K562 (cell line): ENCODE measurements around the gene ATP1A3. TPM values are rescaled to one million over a fixed set of nuclear protein-coding genes. Genes with fewer than 3 reads are reported as not detected.

Source experiments
- ATAC-seq: fragments of 200-7000 bp; cut with Tn5 transposase; 3 replicates; pipeline ENCODE4 v1.9.1; 2020; ENCODE audit warnings: moderate library complexity
- BruUV-seq: library from RNA; stranded (reverse); fragments of 400-500 nt; replicated peaks from 2 replicates; lab custom pipeline; 2021; lab: Mats Ljungman, UMichigan
- CTCF ChIA-PET: fragments of 300-600 bp; formaldehyde crosslinking; extraction: SDS; loops from one replicate; lab custom pipeline; 2021; ENCODE audit warnings: low intra/inter-chr PET ratio; lab: Yijun Ruan, JAX
- POLR2A ChIA-PET: fragments of 300-600, 350-650 bp; sonication (Branson Sonifier 250); formaldehyde crosslinking; extraction: SDS; loops from one replicate; lab custom pipeline; 2021; ENCODE audit warnings: antibody characterized with exemption, inconsistent platforms; lab: Yijun Ruan, JAX
- DNase-seq, 4 experiments: peaks; one replicate each; pipeline versions ENCODE4 v3.0.0 to v3.0.0-alpha.2; 2011 to 2018; ENCODE audit warnings: low spot score in 3 of 4, mixed read lengths in 3 of 4; ENCODE audit errors: extremely low read depth in 1 of 4
- FAIRE-seq: peaks from 2 replicates; lab custom pipeline; 2011; peaks lifted over from hg19 to GRCh38; lab: Jason Lieb, UNC
- H2AFZ ChIP-seq: 2 replicates; pipeline ENCODE4 v1.6.0; 2011; ENCODE audit warnings: low read depth, low read length, control low read depth, inconsistent platforms
- H3K27ac ChIP-seq: fragments of 200-600 bp; 3 replicates; pipeline ENCODE4 v1.8.0; 2011; ENCODE audit warnings: low read depth, mild to moderate bottlenecking, control low read depth, inconsistent platforms, low read length, moderate library complexity, mixed read lengths; ENCODE audit errors: extremely low read depth
- H3K27me3 ChIP-seq, 2 experiments: fragments of 300-600 bp in 1 of 2; 2 replicates in 1 of 2; 3 replicates in 1 of 2; pipeline versions ENCODE4 v1.6.0 to v1.8.0; 2011; ENCODE audit warnings: inconsistent platforms in 2 of 2, low read length in 2 of 2, mild to moderate bottlenecking in 1 of 2, mixed read lengths in 1 of 2, moderate library complexity in 1 of 2; ENCODE audit not compliant: control insufficient read depth in 2 of 2, insufficient read depth in 2 of 2
- H3K36me3 ChIP-seq: fragments of 300-600 bp; 3 replicates; pipeline ENCODE4 v1.8.0; 2011; ENCODE audit warnings: mild to moderate bottlenecking, low read length, inconsistent platforms; ENCODE audit not compliant: control insufficient read depth, insufficient read depth
- H3K4me1 ChIP-seq, 2 experiments: fragments of 200-600 bp in 1 of 2; replicated peaks in 1 of 2; 2 replicates in 1 of 2; 3 replicates in 1 of 2; pipeline versions ENCODE4 v1.5.1 to v1.8.0; 2011; ENCODE audit warnings: inconsistent platforms in 2 of 2, low read length in 2 of 2, mild to moderate bottlenecking in 1 of 2, mixed read lengths in 1 of 2, moderate library complexity in 1 of 2; ENCODE audit not compliant: control insufficient read depth in 2 of 2, insufficient read depth in 2 of 2
- H3K4me2 ChIP-seq: 2 replicates; pipeline ENCODE4 v1.6.1; 2011; ENCODE audit warnings: low read length, control low read depth, inconsistent platforms, mixed read lengths; ENCODE audit not compliant: insufficient read depth
- H3K4me3 ChIP-seq: fragments of 200-600 bp; sonication (generic), shearing (Covaris generic); 2 replicates; pipeline ENCODE4 v1.5.1; 2016; ENCODE audit warnings: control low read depth, inconsistent platforms
- H3K79me2 ChIP-seq: fragments of 200-600 bp; 3 replicates; pipeline ENCODE4 v1.8.0; 2011; ENCODE audit warnings: low read length, inconsistent platforms; ENCODE audit not compliant: control insufficient read depth, insufficient read depth
- H3K9ac ChIP-seq, 2 experiments: 2 replicates each; pipeline versions ENCODE4 v1.6.0 to v1.6.1; 2011; ENCODE audit warnings: low read depth in 2 of 2, low read length in 2 of 2, control low read depth in 1 of 2, inconsistent platforms in 1 of 2, mild to moderate bottlenecking in 1 of 2, mixed read lengths in 1 of 2; ENCODE audit not compliant: insufficient read depth in 1 of 2
- H3K9me1 ChIP-seq: one replicate; pipeline ENCODE4 v1.6.0; 2011; ENCODE audit warnings: inconsistent platforms, mild to moderate bottlenecking, low read length, moderate library complexity; ENCODE audit not compliant: control insufficient read depth, insufficient read depth
- H3K9me3 ChIP-seq: replicated peaks from 2 replicates; pipeline ENCODE4 v1.5.1; 2011; ENCODE audit warnings: low read depth, low read length, inconsistent platforms; ENCODE audit not compliant: control insufficient read depth, insufficient read depth
- H4K20me1 ChIP-seq: replicated peaks from 2 replicates; pipeline ENCODE4 v1.6.1; 2011; ENCODE audit warnings: low read length, inconsistent platforms, mixed read lengths; ENCODE audit not compliant: control insufficient read depth, insufficient read depth
- BMI1 ChIP-seq: fragments of 150-350 bp; IDR thresholded peaks from 2 replicates; pipeline ENCODE4 v1.6.1; 2014; ENCODE audit warnings: low read length
- CBFB ChIP-seq: sonication (generic); formaldehyde crosslinking; IDR thresholded peaks from 2 replicates; pipeline ENCODE4 v1.4.0; 2020; ENCODE audit warnings: mild to moderate bottlenecking, missing genetic modification reagents
- HDAC6 ChIP-seq: IDR thresholded peaks from 2 replicates; pipeline ENCODE4 v1.6.1; 2012; ENCODE audit warnings: low read depth, mild to moderate bottlenecking, control low read depth, inconsistent platforms, low read length, moderate library complexity
- HNRNPK ChIP-seq: fragments of 200-400 bp; formaldehyde crosslinking; IDR thresholded peaks from one replicate; pipeline ENCODE4 v1.6.1; 2018; ENCODE audit warnings: mild to moderate bottlenecking, low read depth, low read length; ENCODE audit not compliant: poor library complexity, severe bottlenecking
- L3MBTL2 ChIP-seq: fragments of 450-650 bp; IDR thresholded peaks from 2 replicates; pipeline ENCODE4 v1.6.1; 2016; ENCODE audit warnings: mild to moderate bottlenecking, moderate library complexity
- WGBS: fragments of 100-300 bp; shearing (Covaris generic); methylation state at CpG from one replicate; pipeline ENCODE4 v1.1.6; 2016; ENCODE audit warnings: low coverage, mixed read lengths; ENCODE audit not compliant: insufficient coverage; ENCODE audit errors: missing lambda C conversion rate; 5-methylcytosine and 5-hydroxymethylcytosine counted together
- in situ Hi-C: fragments of 300-500 bp; cut with MboI; formaldehyde crosslinking; loops from 4 replicates; pipeline ENCODE4 v1.15.0; 2018; ENCODE audit warnings: inconsistent platforms, mixed read lengths
- intact Hi-C: fragments of 100-400 bp; cut with micrococcal nuclease; formaldehyde crosslinking; loops from 2 replicates; pipeline ENCODE4 v1.14.2; 2022
- polyA plus RNA-seq, 8 experiments: library from polyadenylated mRNA; depleted of rRNA in 4 of 8; stranded (reverse) in 5 of 8; unstranded in 3 of 8; fragments of >200 nt; fragmentation: Nextera tagmentation in 2 of 8; fragmentation: Illumina TruSeq in 1 of 8; extraction: Ambion mirVana in 2 of 8; extraction: Trizol in 1 of 8; gene quantifications; 2 replicates each; pipeline versions ENCODE4 v1.2.1 to v1.2.3, GENCODE V29; 2011 to 2014; ENCODE audit warnings: inconsistent platforms in 1 of 8, missing spikeins in 1 of 8
- total RNA-seq, 7 experiments: library from RNA; depleted of rRNA in 6 of 7; stranded (reverse); fragments of >200 nt in 6 of 7; fragmentation: Illumina TruSeq in 2 of 7; extraction: Trizol in 2 of 7; gene quantifications; 2 replicates each; pipeline versions ENCODE4 v1.2.1 to v1.2.3, GENCODE V29; 2011 to 2021; ENCODE audit warnings: low replicate concordance in 1 of 7
- TF ChIP-seq, protein P1 (sequence below): fragments of 450-650 bp; IDR thresholded peaks from 2 replicates; pipeline ENCODE4 v1.6.1; 2016; ENCODE audit warnings: mild to moderate bottlenecking, moderate library complexity

Gene ATP1A3
- total and polyA plus RNA-seq, 9 of the 15 experiments (the other 6 are each of a cell fraction or from before 2014, with no cell fraction given) = 0.03 to 1.0 (median 0.17) TPM; not detected in 3

DNA sequence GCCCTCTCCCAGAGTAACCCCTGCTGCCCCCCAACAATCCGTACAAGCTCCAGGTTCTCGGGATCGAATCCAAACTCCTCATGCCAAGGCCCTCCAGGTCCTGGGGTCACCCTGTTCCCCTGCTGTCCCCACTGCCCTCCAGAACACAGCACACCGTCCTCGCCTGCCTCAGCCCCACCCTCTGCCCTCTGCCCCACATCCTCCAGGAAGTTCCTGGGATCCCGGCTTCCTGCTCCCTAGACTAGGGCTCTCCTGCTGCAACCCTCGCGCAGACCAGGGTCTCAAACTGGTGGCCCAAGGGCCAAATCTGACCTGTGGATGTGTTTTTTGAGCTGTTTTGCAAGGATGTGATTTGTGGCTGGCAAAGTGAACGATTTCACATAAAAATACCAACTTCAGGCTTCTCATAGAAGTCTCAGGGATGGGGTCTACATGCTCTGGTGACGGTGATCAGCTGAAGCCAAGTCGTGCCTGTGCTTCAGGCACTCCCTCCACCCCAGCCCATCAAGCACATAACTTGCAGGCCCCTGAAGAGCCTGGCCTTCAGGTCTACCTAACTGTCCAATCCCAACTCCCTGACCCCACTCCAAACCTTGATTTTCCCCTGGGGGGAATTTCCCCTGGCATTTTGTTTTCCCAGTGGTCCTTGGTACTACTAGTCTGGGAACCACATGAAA lies 36.7 kb downstream of the ATP1A3 start:
- ChIA-PET POLR2A (interaction anchor here (0.7 to 2.7 kb wide), 9 partner anchors 12 to 119 kb away, joined by 3 to 14 read pairs (median 4); partner anchors contain the start of genes RPS19 and ZNF574), CTCF (interaction anchor here (1.7 to 2.1 kb wide), 3 partner anchors 84 to 164 kb away, joined by 7 to 18 read pairs (median 10); partner anchors contain the start of gene RPS19)
- Histone ChIP-seq H3K9ac (0 out of 4 replicates have a peak overlapping the region, but pooled peaks of 1 of the 2 experiments have one; percentile 12), H3K9me1 (no peaks in the 10 kb centered on the region), H3K36me3 (no peaks in the 10 kb centered on the region), H3K4me3 (no peak overlapping the region), H2AFZ (no peak overlapping the region; the same call in 1 of the 2 replicates), H3K27me3 (no peaks in the 10 kb centered on the region), H3K27ac (no peak overlapping the region), H3K4me1 (peaks cover 15 to 40% of the 10 kb centered on the region in 2 experiments; a peak in 4 of 5 replicates), H4K20me1 (no peaks in the 10 kb centered on the region), H3K9me3 (no peaks in the 10 kb centered on the region), H3K79me2 (no peaks in the 10 kb centered on the region), H3K4me2 (no peak overlapping the region)
- DNase-seq = no peak
- FAIRE-seq = no peak
- intact Hi-C loops (no loop called here), in situ Hi-C loops (loop anchor here (10.0 kb wide), 1 partner anchor 162 kb away; the partner anchor contains the start of gene CEACAM3)
- ATAC-seq = no peak
- BruUV-seq = no TSS peak
- WGBS = 68% methylated on average over 11 of the region's 11 CpGs
- TF ChIP-seq BMI1 (no peak), HDAC6 (no peak), CBFB (CRISPR knock-in tag) (0 out of 2 replicates have a peak, but pooled peaks have one; percentile 7), L3MBTL2 (no peak), HNRNPK (no peak)
- TF ChIP-seq, protein P1, sequence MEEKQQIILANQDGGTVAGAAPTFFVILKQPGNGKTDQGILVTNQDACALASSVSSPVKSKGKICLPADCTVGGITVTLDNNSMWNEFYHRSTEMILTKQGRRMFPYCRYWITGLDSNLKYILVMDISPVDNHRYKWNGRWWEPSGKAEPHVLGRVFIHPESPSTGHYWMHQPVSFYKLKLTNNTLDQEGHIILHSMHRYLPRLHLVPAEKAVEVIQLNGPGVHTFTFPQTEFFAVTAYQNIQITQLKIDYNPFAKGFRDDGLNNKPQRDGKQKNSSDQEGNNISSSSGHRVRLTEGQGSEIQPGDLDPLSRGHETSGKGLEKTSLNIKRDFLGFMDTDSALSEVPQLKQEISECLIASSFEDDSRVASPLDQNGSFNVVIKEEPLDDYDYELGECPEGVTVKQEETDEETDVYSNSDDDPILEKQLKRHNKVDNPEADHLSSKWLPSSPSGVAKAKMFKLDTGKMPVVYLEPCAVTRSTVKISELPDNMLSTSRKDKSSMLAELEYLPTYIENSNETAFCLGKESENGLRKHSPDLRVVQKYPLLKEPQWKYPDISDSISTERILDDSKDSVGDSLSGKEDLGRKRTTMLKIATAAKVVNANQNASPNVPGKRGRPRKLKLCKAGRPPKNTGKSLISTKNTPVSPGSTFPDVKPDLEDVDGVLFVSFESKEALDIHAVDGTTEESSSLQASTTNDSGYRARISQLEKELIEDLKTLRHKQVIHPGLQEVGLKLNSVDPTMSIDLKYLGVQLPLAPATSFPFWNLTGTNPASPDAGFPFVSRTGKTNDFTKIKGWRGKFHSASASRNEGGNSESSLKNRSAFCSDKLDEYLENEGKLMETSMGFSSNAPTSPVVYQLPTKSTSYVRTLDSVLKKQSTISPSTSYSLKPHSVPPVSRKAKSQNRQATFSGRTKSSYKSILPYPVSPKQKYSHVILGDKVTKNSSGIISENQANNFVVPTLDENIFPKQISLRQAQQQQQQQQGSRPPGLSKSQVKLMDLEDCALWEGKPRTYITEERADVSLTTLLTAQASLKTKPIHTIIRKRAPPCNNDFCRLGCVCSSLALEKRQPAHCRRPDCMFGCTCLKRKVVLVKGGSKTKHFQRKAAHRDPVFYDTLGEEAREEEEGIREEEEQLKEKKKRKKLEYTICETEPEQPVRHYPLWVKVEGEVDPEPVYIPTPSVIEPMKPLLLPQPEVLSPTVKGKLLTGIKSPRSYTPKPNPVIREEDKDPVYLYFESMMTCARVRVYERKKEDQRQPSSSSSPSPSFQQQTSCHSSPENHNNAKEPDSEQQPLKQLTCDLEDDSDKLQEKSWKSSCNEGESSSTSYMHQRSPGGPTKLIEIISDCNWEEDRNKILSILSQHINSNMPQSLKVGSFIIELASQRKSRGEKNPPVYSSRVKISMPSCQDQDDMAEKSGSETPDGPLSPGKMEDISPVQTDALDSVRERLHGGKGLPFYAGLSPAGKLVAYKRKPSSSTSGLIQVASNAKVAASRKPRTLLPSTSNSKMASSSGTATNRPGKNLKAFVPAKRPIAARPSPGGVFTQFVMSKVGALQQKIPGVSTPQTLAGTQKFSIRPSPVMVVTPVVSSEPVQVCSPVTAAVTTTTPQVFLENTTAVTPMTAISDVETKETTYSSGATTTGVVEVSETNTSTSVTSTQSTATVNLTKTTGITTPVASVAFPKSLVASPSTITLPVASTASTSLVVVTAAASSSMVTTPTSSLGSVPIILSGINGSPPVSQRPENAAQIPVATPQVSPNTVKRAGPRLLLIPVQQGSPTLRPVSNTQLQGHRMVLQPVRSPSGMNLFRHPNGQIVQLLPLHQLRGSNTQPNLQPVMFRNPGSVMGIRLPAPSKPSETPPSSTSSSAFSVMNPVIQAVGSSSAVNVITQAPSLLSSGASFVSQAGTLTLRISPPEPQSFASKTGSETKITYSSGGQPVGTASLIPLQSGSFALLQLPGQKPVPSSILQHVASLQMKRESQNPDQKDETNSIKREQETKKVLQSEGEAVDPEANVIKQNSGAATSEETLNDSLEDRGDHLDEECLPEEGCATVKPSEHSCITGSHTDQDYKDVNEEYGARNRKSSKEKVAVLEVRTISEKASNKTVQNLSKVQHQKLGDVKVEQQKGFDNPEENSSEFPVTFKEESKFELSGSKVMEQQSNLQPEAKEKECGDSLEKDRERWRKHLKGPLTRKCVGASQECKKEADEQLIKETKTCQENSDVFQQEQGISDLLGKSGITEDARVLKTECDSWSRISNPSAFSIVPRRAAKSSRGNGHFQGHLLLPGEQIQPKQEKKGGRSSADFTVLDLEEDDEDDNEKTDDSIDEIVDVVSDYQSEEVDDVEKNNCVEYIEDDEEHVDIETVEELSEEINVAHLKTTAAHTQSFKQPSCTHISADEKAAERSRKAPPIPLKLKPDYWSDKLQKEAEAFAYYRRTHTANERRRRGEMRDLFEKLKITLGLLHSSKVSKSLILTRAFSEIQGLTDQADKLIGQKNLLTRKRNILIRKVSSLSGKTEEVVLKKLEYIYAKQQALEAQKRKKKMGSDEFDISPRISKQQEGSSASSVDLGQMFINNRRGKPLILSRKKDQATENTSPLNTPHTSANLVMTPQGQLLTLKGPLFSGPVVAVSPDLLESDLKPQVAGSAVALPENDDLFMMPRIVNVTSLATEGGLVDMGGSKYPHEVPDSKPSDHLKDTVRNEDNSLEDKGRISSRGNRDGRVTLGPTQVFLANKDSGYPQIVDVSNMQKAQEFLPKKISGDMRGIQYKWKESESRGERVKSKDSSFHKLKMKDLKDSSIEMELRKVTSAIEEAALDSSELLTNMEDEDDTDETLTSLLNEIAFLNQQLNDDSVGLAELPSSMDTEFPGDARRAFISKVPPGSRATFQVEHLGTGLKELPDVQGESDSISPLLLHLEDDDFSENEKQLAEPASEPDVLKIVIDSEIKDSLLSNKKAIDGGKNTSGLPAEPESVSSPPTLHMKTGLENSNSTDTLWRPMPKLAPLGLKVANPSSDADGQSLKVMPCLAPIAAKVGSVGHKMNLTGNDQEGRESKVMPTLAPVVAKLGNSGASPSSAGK = 0 out of 2 replicates have a peak, but pooled peaks have one; percentile 13
